MM.1S (cell line): ENCODE data around the gene SH3RF3.

Experiments
- DNase-seq: peaks from one replicate; pipeline ENCODE4 v3.0.0-alpha.2; 2015
- H2AFZ ChIP-seq: fragments of 300-600 bp; sonication (generic); 2 replicates; pipeline ENCODE4 v1.6.0; 2016; ENCODE audit warnings: antibody characterized with exemption, low read length
- H3F3A ChIP-seq: fragments of 300-600 bp; sonication (generic); 2 replicates; pipeline ENCODE4 v1.6.1; 2016; ENCODE audit warnings: mild to moderate bottlenecking, antibody characterized with exemption, low read length, moderate library complexity, mixed read lengths; ENCODE audit not compliant: insufficient read depth
- H3K27ac ChIP-seq: fragments of 300-600 bp; sonication (generic); 2 replicates; pipeline ENCODE4 v1.5.1; 2016; ENCODE audit warnings: mild to moderate bottlenecking, low read length
- H3K27me3 ChIP-seq: fragments of 300-600 bp; sonication (generic); replicated peaks from 2 replicates; pipeline ENCODE4 v1.6.0; 2016; ENCODE audit warnings: low read length; ENCODE audit not compliant: insufficient read depth
- H3K36me3 ChIP-seq: fragments of 300-600 bp; sonication (generic); replicated peaks from 2 replicates; pipeline ENCODE4 v1.6.1; 2016; ENCODE audit warnings: mild to moderate bottlenecking, low read length, mixed read lengths; ENCODE audit not compliant: insufficient read depth
- H3K4me1 ChIP-seq: fragments of 300-600 bp; sonication (generic); 2 replicates; pipeline ENCODE4 v1.6.1; 2016; ENCODE audit warnings: low read length, mixed read lengths
- H3K4me2 ChIP-seq: fragments of 300-600 bp; sonication (generic); 2 replicates; pipeline ENCODE4 v1.6.0; 2016; ENCODE audit warnings: low read depth, low read length
- H3K4me3 ChIP-seq: fragments of 300-600 bp; sonication (generic); 2 replicates; pipeline ENCODE4 v1.5.1; 2016; ENCODE audit warnings: low read length, mixed read lengths
- H3K79me2 ChIP-seq: fragments of 300-600 bp; sonication (generic); 2 replicates; pipeline ENCODE4 v1.6.1; 2016; ENCODE audit warnings: mixed run types, low read length, mixed read lengths
- H3K9ac ChIP-seq: fragments of 300-600 bp; sonication (generic); 2 replicates; pipeline ENCODE4 v1.6.1; 2016; ENCODE audit warnings: low read length, mixed read lengths
- H3K9me2 ChIP-seq: fragments of 300-600 bp; sonication (generic); replicated peaks from 2 replicates; pipeline ENCODE4 v1.6.1; 2016; ENCODE audit warnings: mild to moderate bottlenecking, low read length, mixed read lengths; ENCODE audit not compliant: insufficient read depth
- H3K9me3 ChIP-seq: fragments of 300-600 bp; sonication (generic); replicated peaks from 2 replicates; pipeline ENCODE4 v1.6.1; 2016; ENCODE audit warnings: mild to moderate bottlenecking, low read length, mixed read lengths; ENCODE audit not compliant: insufficient read depth
- H4K20me1 ChIP-seq: fragments of 300-600 bp; sonication (generic); 2 replicates; pipeline ENCODE4 v1.6.1; 2016; ENCODE audit warnings: mild to moderate bottlenecking, low read length, moderate library complexity, mixed read lengths; ENCODE audit not compliant: insufficient read depth
- CTCF ChIP-seq: fragments of 300-600 bp; sonication (generic); IDR thresholded peaks from 2 replicates; pipeline ENCODE4 v1.5.1; 2016; ENCODE audit warnings: antibody characterized with exemption, low read length, mixed read lengths
- EZH2 ChIP-seq: fragments of 300-600 bp; sonication (generic); optimal IDR thresholded peaks from 2 replicates; pipeline ENCODE3; 2017; ENCODE audit warnings: low read depth, mild to moderate bottlenecking, antibody characterized with exemption, low read length, mixed read lengths
- EZH2phosphoT487 ChIP-seq: fragments of 300-600 bp; sonication (generic); IDR thresholded peaks from 2 replicates; pipeline ENCODE4 v1.6.1; 2018; ENCODE audit warnings: antibody characterized with exemption, low read length

The SH3RF3 gene

GRCh38 chr2:109457366-109457765 is 328.4 kb downstream of the SH3RF3 start:
- Histone ChIP-seq H3F3A (no peaks in the 10 kb centered on the region), H3K9ac (no peak overlapping the region), H3K4me2 (no peak overlapping the region), H4K20me1 (no peaks in the 10 kb centered on the region), H2AFZ (no peak overlapping the region), H3K27ac (no peak overlapping the region), H3K79me2 (no peaks in the 10 kb centered on the region), H3K4me3 (no peak overlapping the region), H3K27me3 (no peaks in the 10 kb centered on the region), H3K9me2 (no peaks in the 10 kb centered on the region), H3K36me3 (no peaks in the 10 kb centered on the region), H3K4me1 (peaks cover 11% of the 10 kb centered on the region), H3K9me3 (no peaks in the 10 kb centered on the region)
- peak; percentile 0 for DNase-seq
- TF ChIP-seq EZH2: no peak
- no peak for TF ChIP-seq EZH2phosphoT487
- TF ChIP-seq CTCF: no peak

GRCh38 chr2:109457794-109458193 is 328.8 kb downstream of the SH3RF3 start:
- no peak for DNase-seq
- Histone ChIP-seq H3K27ac (no peak overlapping the region), H3K9me2 (no peaks in the 10 kb centered on the region), H3K4me3 (no peak overlapping the region), H3F3A (no peaks in the 10 kb centered on the region), H2AFZ (no peak overlapping the region), H3K4me2 (no peak overlapping the region), H3K36me3 (no peaks in the 10 kb centered on the region), H3K4me1 (peaks cover 11% of the 10 kb centered on the region), H3K27me3 (no peaks in the 10 kb centered on the region), H3K9me3 (no peaks in the 10 kb centered on the region), H3K79me2 (no peaks in the 10 kb centered on the region), H3K9ac (no peak overlapping the region), H4K20me1 (no peaks in the 10 kb centered on the region)
- no peak for TF ChIP-seq EZH2
- no peak for TF ChIP-seq EZH2phosphoT487
- TF ChIP-seq CTCF: no peak

- no peaks in the 10 kb centered on the region for H3K9me3 ChIP-seq
- no peaks in the 10 kb centered on the region for H3F3A ChIP-seq
- no peaks in the 10 kb centered on the region for H3K79me2 ChIP-seq
- no peak for DNase-seq
- no peak overlapping the region for H3K9ac ChIP-seq
- H3K27ac ChIP-seq: no peak overlapping the region
- no peaks in the 10 kb centered on the region for H3K27me3 ChIP-seq
- no peak overlapping the region for H3K4me2 ChIP-seq
- no peak overlapping the region for H2AFZ ChIP-seq
- no peak for TF ChIP-seq EZH2phosphoT487
- TF ChIP-seq EZH2: no peak
- TF ChIP-seq CTCF: no peak
- no peak overlapping the region for H3K4me3 ChIP-seq
- H3K9me2 ChIP-seq: no peaks in the 10 kb centered on the region
- peaks cover 11% of the 10 kb centered on the region for H3K4me1 ChIP-seq
- H3K36me3 ChIP-seq: no peaks in the 10 kb centered on the region
- no peaks in the 10 kb centered on the region for H4K20me1 ChIP-seq
These were observed 329.5 kb downstream of the SH3RF3 start for GRCh38 chr2:109458512-109458911.

- Histone ChIP-seq H3K4me1 (peaks cover 6% of the 10 kb centered on the region), H3K36me3 (no peaks in the 10 kb centered on the region), H2AFZ (no peak overlapping the region), H3K4me3 (no peak overlapping the region), H3K9me3 (no peaks in the 10 kb centered on the region), H3K4me2 (no peak overlapping the region), H3K9ac (no peak overlapping the region), H4K20me1 (no peaks in the 10 kb centered on the region), H3F3A (no peaks in the 10 kb centered on the region), H3K79me2 (no peaks in the 10 kb centered on the region), H3K27me3 (no peaks in the 10 kb centered on the region), H3K27ac (no peak overlapping the region), H3K9me2 (no peaks in the 10 kb centered on the region)
- TF ChIP-seq EZH2phosphoT487 (no peak), EZH2 (no peak), CTCF (no peak)
- DNase-seq: no peak
These were observed 330.5 kb downstream of the SH3RF3 start for GRCh38 chr2:109459485-109459884.
